ENCODE measurements around the gene SUSD5.

DNA sequence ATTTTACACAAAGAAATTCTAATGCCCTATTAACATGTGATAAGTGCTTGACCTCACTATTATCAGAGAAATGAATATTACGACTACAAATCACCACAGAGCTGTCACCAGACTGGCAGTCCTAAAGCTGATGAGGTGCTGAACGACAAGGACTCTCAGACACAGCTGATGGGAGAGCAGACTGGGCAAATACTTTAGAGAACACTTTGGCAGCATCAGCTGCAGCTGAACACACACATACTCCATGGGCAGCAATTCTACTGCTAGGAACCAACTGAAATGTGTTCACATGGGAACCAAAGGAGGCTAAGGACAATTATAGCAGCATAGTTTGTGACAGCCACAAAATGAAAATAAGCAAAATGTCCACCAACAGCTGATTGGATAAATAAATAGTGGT is 45.5 kb downstream of the SUSD5 start:
- TF ChIP-seq POLR2AphosphoS5 (IDR thresholded peaks at IDR 0.05; ENCODE audit: low read depth, low read length) (no peak), TAF1 (IDR thresholded peaks at IDR 0.05; ENCODE audit: borderline replicate concordance, insufficient read depth, low read length) (no peak)
- TF ChIP-seq, protein P1, sequence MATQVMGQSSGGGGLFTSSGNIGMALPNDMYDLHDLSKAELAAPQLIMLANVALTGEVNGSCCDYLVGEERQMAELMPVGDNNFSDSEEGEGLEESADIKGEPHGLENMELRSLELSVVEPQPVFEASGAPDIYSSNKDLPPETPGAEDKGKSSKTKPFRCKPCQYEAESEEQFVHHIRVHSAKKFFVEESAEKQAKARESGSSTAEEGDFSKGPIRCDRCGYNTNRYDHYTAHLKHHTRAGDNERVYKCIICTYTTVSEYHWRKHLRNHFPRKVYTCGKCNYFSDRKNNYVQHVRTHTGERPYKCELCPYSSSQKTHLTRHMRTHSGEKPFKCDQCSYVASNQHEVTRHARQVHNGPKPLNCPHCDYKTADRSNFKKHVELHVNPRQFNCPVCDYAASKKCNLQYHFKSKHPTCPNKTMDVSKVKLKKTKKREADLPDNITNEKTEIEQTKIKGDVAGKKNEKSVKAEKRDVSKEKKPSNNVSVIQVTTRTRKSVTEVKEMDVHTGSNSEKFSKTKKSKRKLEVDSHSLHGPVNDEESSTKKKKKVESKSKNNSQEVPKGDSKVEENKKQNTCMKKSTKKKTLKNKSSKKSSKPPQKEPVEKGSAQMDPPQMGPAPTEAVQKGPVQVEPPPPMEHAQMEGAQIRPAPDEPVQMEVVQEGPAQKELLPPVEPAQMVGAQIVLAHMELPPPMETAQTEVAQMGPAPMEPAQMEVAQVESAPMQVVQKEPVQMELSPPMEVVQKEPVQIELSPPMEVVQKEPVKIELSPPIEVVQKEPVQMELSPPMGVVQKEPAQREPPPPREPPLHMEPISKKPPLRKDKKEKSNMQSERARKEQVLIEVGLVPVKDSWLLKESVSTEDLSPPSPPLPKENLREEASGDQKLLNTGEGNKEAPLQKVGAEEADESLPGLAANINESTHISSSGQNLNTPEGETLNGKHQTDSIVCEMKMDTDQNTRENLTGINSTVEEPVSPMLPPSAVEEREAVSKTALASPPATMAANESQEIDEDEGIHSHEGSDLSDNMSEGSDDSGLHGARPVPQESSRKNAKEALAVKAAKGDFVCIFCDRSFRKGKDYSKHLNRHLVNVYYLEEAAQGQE (IDR thresholded peaks at IDR 0.05; ENCODE audit: insufficient read depth in 1 of 2, low read depth in 2 of 2, low read length in 2 of 2): no peak
